ENCODE measurements around the gene CD5L.

GRCh38 chr1:157782931-157783330, 58.7 kb downstream of the CD5L start:
- no peak for TF ChIP-seq CTCF (IDR thresholded peaks at IDR 0.05 in 2 of 3, conservative IDR thresholded peaks at IDR 0.05 in 1 of 3; ENCODE audit: borderline replicate concordance in 1 of 3, insufficient read depth in 1 of 3, low read depth in 2 of 3, low read length in 2 of 3)
- TF ChIP-seq SP1 (IDR thresholded peaks at IDR 0.05; ENCODE audit: low read depth) = no peak
- no peak for TF ChIP-seq POLR2AphosphoS5 (IDR thresholded peaks at IDR 0.05; ENCODE audit: low read depth, low read length)
- TF ChIP-seq POLR2A (IDR thresholded peaks at IDR 0.05; ENCODE audit: borderline replicate concordance, extremely low read depth, insufficient read depth, insufficient read length) = no peak
- no peak for TF ChIP-seq MAX (IDR thresholded peaks at IDR 0.05)
- no peak for TF ChIP-seq CBX3 (IDR thresholded peaks at IDR 0.05; ENCODE audit: low read depth)
- TF ChIP-seq EZH2phosphoT487 (IDR thresholded peaks at IDR 0.05; ENCODE audit: borderline replicate concordance) = no peak
- no peak for TF ChIP-seq CEBPB (IDR thresholded peaks at IDR 0.05; ENCODE audit: low read depth)
- TF ChIP-seq JUND (IDR thresholded peaks at IDR 0.05) = no peak
- TF ChIP-seq REST (IDR thresholded peaks at IDR 0.05; ENCODE audit: low read depth) = no peak
- no peak for TF ChIP-seq EZH2 (IDR thresholded peaks at IDR 0.05)
- TF ChIP-seq ZFX (IDR thresholded peaks at IDR 0.05) = no peak

Measured in HCT116 (cell line).